ENCODE data around the gene TMUB2. TPM values are rescaled to one million over a fixed set of nuclear protein-coding genes. Genes with fewer than 3 reads are reported as not detected.
A peak's percentile ranks its signal among the peaks of the same experiment; 100 is the strongest.

TMUB2 gene
- total and polyA plus RNA-seq, 9 of the 15 experiments (the other 6 are each of a cell fraction or from before 2014, with no cell fraction given), result 4.1 to 29.8 (median 16.3) TPM

DNA sequence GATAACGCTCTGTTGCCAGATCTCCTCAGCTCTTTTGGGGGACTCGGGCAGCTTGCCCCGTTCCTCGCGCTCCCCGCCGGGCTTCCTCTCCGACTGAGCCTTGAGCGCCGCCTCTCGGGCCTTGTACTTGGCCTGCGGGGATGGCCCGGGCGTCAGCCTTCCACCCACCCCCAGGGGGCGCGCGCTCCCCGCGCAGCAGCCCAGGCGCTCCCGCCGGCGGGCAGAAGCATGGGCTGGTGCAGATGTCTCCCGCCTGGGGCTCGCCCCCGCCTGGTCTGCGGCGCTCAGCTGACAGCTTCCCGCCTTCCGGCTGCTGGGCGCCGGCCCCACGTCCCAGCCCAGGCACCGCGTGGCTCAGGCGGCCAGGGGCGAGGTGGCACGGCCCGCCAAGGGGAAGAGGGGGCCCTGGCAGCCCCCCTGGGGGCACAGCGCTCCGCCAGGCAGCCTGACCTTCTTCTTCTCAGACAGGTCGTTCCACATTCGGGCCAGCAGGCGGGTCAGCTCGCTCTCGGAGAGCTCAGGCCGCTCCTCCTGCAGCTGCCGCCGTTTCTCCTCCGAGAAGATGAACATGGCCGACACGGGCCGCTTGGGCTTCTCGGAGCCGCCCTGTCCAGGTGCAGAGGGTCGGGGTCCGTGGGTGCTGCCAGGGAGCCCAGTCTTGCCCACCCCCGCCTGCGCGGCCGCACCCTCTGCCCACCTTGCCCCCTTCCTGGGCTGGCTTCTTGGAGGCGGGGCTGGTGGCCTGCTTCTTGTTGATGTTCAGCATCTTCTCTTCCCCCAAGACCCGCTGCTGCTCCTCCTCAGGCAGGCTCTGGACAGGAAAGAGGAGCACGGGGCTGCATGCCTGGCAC lies 23.8 kb downstream of the TMUB2 start (continued):
- TF ChIP-seq, protein P1, sequence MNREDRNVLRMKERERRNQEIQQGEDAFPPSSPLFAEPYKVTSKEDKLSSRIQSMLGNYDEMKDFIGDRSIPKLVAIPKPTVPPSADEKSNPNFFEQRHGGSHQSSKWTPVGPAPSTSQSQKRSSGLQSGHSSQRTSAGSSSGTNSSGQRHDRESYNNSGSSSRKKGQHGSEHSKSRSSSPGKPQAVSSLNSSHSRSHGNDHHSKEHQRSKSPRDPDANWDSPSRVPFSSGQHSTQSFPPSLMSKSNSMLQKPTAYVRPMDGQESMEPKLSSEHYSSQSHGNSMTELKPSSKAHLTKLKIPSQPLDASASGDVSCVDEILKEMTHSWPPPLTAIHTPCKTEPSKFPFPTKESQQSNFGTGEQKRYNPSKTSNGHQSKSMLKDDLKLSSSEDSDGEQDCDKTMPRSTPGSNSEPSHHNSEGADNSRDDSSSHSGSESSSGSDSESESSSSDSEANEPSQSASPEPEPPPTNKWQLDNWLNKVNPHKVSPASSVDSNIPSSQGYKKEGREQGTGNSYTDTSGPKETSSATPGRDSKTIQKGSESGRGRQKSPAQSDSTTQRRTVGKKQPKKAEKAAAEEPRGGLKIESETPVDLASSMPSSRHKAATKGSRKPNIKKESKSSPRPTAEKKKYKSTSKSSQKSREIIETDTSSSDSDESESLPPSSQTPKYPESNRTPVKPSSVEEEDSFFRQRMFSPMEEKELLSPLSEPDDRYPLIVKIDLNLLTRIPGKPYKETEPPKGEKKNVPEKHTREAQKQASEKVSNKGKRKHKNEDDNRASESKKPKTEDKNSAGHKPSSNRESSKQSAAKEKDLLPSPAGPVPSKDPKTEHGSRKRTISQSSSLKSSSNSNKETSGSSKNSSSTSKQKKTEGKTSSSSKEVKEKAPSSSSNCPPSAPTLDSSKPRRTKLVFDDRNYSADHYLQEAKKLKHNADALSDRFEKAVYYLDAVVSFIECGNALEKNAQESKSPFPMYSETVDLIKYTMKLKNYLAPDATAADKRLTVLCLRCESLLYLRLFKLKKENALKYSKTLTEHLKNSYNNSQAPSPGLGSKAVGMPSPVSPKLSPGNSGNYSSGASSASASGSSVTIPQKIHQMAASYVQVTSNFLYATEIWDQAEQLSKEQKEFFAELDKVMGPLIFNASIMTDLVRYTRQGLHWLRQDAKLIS (CRISPR knock-in tag; IDR thresholded peaks at IDR 0.05), result peak; percentile 75; the same call in 1 of the 2 replicates
- peak; percentile 67; the same call in 1 of the 2 replicates for TF ChIP-seq EP400 (IDR thresholded peaks at IDR 0.05)
- TF ChIP-seq, protein P2, sequence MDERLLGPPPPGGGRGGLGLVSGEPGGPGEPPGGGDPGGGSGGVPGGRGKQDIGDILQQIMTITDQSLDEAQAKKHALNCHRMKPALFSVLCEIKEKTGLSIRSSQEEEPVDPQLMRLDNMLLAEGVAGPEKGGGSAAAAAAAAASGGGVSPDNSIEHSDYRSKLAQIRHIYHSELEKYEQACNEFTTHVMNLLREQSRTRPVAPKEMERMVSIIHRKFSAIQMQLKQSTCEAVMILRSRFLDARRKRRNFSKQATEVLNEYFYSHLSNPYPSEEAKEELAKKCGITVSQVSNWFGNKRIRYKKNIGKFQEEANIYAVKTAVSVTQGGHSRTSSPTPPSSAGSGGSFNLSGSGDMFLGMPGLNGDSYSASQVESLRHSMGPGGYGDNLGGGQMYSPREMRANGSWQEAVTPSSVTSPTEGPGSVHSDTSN (CRISPR knock-in tag; IDR thresholded peaks at IDR 0.05; ENCODE audit: low read depth), result no peak
- TF ChIP-seq, protein P2 (tag; conservative IDR thresholded peaks at IDR 0.05; ENCODE audit: low read depth), result no peak
- peak; percentile 99 for TF ChIP-seq RAD21 (CRISPR knock-in tag; conservative IDR thresholded peaks at IDR 0.05 in 1 of 2, IDR thresholded peaks at IDR 0.05 in 1 of 2)
- TF ChIP-seq, protein P3, sequence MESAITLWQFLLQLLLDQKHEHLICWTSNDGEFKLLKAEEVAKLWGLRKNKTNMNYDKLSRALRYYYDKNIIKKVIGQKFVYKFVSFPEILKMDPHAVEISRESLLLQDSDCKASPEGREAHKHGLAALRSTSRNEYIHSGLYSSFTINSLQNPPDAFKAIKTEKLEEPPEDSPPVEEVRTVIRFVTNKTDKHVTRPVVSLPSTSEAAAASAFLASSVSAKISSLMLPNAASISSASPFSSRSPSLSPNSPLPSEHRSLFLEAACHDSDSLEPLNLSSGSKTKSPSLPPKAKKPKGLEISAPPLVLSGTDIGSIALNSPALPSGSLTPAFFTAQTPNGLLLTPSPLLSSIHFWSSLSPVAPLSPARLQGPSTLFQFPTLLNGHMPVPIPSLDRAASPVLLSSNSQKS (CRISPR knock-in tag; IDR thresholded peaks at IDR 0.05), result no peak
- TF ChIP-seq ARID1B (IDR thresholded peaks at IDR 0.05), result peak; percentile 14; the same call in 1 of the 2 replicates
- no peak for TF ChIP-seq ZNF347 (CRISPR knock-in tag; IDR thresholded peaks at IDR 0.05; ENCODE audit: low read depth)
- no peak for TF ChIP-seq ZNF561 (CRISPR knock-in tag; conservative IDR thresholded peaks at IDR 0.05)
- TF ChIP-seq FOXJ2 (tag; IDR thresholded peaks at IDR 0.05), result no peak
- no peak for TF ChIP-seq TAF15 (IDR thresholded peaks at IDR 0.05; ENCODE audit: low read depth, low read length)
- TF ChIP-seq, protein P4, sequence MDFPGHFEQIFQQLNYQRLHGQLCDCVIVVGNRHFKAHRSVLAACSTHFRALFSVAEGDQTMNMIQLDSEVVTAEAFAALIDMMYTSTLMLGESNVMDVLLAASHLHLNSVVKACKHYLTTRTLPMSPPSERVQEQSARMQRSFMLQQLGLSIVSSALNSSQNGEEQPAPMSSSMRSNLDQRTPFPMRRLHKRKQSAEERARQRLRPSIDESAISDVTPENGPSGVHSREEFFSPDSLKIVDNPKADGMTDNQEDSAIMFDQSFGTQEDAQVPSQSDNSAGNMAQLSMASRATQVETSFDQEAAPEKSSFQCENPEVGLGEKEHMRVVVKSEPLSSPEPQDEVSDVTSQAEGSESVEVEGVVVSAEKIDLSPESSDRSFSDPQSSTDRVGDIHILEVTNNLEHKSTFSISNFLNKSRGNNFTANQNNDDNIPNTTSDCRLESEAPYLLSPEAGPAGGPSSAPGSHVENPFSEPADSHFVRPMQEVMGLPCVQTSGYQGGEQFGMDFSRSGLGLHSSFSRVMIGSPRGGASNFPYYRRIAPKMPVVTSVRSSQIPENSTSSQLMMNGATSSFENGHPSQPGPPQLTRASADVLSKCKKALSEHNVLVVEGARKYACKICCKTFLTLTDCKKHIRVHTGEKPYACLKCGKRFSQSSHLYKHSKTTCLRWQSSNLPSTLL (IDR thresholded peaks at IDR 0.05), result no peak
- TF ChIP-seq KAT2B (IDR thresholded peaks at IDR 0.05; ENCODE audit: low read depth, low read length), result peak; percentile 72
- no peak for TF ChIP-seq PYGO2 (tag; IDR thresholded peaks at IDR 0.05)
- 0 out of 2 replicates have a peak, but pooled peaks have one; percentile 75 for TF ChIP-seq GATAD2B (IDR thresholded peaks at IDR 0.05; ENCODE audit: borderline replicate concordance)

Measured in K562 (cell line).